Measurements from ENCODE around the gene SLAMF1.
"Not testable (repeated sequence)": the region's sequence is repeated elsewhere in the genome, so short reads cannot be mapped to it uniquely, and the experiment has no call there.

Gene SLAMF1

DNA sequence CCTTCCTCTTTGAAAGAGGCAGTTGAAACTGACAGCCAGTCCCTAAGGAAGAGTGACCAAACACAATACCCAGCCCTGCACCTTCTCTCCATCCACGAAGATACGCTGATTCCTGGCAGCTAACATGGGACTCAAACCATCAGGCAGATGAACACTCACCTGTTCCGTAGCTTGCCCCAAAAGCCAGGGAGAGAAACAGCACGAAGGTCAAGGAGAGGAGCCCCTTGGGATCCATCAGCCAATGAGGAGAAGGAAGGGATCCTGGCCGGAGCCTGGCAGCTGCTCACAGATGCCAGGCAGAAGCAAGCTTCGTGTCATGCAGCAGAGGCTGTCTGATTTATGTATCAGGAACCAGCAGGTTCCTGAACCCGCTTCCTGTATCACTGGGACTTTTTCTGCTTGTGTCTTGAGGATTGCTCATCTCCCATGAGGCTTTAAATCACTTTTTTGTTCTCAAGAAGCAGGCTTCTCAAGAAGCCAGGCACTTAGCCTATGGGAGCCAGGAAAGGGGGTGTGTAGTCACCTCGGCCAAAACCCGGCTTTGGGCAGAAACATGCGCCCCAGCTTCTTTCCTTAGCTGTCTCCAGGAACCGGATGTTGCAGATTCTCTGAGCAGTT is at the start of gene SLAMF1:
SLAMF1 (minus strand) TSS at position 334 of the 618 bp plus-strand sequence; CDS start at position 235, 99 bp downstream.
- no peak for DNase-seq (ENCODE audit: low read depth)

DNA sequence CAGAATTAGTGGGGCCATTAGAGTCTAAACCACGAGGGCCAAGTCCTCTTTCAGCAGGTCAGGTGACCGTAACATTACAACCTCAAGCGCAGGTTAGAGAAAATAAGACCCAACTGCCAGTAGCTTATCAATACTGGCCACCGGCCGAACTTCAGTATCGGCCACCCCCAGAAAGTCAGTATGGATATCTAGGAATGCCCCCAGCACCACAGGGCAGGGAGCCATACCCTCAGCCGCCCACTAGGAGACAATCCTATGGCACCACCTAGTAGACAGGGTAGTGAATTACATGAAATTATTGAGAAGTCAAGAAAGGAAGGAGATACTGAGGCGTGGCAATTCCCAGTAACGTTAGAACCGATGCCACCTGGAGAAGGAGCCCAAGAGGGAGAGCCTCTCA is 45.5 kb upstream of the SLAMF1 start:
- not testable (repeated sequence) for DNase-seq (ENCODE audit: low read depth)

DNA sequence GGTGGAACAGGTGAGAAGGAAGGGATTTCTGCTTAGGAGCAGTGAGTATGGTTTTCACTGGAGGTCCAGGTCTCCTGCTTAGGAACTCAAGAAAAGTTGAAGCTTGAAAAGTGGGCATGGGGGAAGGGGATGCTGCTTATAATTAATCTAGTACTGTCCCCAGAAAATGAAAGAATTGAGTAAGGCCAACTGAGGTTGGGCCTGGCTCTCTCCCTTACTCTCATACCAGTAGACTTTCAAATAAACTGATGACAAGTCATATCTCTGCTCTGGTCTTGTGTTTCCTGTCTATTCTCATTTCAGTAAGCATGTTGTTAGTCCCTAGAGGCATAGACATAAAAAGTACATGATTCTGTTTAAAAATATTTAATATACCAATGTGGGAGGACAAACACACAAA is 38.4 kb upstream of the SLAMF1 start:
- no peak for DNase-seq (ENCODE audit: low read depth)

DNA sequence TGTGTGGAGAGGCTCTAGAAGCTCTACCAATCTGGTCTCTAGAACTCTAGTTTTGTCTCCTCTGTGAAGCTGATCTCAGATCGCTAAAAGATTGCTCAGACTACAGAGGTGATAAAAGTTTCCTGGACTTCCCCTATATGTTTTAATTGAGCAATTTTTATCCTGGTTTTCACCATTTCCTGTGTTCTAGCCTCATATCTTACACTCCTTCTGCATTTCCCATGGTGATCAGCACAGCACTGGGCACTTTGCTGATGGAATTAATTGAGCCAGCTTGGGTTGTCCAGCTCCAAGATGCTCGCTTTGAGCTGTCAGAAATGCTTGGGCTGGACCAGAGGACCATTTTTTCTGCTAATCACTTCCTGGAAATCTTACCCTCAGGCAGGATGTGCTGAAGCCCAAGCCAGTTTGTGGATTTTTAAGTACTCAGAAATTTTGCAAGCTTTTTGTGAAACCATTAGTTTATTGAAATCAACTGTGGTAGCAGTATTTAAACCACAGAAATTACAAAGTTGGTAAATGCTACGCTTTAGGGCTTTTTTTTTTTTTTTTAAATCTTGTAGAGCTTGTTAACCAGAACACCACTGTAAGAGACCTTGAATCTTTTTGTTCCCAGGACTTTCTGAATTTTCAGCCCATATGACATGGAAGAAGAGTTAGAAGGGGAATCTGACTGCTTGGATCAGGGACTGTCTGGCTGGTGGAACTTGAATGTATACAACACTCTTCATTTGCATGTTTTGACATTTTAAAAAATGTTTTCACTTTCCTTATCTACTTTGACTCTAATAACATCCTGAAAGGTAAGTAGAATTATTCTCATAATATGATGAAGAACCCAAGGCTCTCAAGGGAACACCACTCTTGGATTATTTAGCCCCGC is 36.4 kb upstream of the SLAMF1 start:
- DNase-seq (ENCODE audit: low read depth), result no peak

GRCh38 chr1:160681891-160682140 is 35.0 kb upstream of the SLAMF1 start:
- DNase-seq (ENCODE audit: low read depth), result no peak

GRCh38 chr1:160681066-160681890 is 34.4 kb upstream of the SLAMF1 start:
- DNase-seq (ENCODE audit: low read depth), result peak; percentile 71

DNA sequence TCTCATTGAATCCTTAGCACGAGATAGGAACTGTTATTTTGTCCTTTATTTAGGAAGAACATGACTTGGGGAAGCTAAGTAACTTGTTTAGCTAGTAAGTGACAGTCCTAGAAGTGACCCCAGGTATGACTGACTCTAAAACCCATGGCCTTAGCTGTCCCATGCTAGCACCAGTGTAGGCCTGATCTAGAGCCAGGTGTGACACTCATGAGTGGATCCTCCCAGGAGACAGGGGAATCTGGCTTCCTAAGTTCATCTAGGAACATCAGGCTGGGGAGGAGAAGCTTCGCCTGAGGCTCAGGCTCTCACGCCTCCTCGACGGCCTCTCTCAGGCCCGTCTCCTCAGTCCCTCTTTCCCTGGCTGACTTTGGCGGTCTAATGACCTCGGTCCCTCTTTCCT is 33.6 kb upstream of the SLAMF1 start:
- no peak for DNase-seq (ENCODE audit: low read depth)

- no peak for DNase-seq (ENCODE audit: low read depth)
These were observed 33.0 kb upstream of the SLAMF1 start for GRCh38 chr1:160679893-160680292.

- DNase-seq (ENCODE audit: low read depth), result no peak
These were observed 30.2 kb upstream of the SLAMF1 start for GRCh38 chr1:160676869-160677597.

- peak; percentile 53 for DNase-seq (ENCODE audit: low read depth)
These were observed 29.0 kb upstream of the SLAMF1 start for GRCh38 chr1:160675641-160676410.

DNA sequence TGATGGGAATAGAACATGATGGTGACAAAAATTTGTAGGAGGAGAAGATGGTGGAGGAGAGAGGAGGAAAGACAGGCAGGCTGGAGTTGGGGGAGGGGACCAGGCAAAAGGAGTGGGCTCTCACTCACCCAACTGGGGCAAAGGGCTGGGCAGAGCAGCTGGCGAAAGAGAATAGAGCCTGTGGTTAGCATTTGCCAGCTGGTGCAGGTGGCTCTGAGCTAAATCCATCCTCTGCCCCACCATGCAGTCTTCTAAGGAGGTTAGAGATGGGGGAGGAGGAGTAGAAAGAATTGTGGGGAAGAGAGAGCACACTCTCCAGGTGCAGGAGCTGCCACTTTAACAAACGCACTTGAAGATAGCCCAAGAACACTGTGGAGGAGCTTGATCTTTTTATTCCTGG is 27.6 kb upstream of the SLAMF1 start:
- no peak for DNase-seq (ENCODE audit: low read depth)

DNA sequence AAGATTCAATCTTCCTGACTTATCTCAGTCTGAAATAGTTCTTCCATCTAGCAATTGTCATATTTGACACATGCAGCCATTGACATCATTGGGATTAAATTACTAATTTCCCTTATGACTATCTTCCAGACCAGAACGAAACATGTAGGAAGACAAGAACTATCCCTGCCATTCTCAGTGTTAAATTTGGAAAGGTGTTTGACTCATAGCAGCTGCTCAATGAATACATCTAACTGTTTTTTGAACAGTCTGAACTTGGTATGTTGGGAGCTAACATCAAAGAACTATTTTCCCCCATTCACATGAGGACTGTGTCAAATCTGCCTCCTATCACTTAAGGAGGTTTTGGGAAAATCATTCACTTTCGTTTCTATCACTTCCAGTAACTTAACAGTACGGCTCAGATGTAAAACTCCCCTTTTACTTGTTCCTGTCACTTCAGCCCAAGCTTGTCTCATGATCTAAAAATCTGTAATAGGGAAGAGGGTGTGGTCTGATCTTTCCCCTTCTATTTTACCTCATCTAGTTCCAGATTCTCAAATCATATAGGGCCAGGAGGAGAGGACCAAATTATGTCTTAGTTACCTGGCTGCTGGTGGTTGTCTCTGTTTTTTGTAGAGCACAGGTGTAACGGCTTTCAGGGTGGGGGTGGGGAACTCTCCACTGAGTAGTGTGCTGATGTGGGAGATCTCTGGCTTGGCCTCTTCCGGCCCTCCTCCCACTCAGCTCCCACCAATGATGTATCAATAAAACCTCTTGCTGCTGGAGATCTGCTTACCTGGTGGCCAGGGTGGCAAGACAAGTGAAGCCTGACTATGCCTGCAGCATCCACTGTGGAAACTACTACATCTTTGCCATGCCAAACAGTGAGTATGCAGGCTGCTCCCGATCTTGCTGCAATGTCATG is 26.2 kb upstream of the SLAMF1 start:
- no peak for DNase-seq (ENCODE audit: low read depth)

- no peak for DNase-seq (ENCODE audit: low read depth)
These were observed 25.0 kb upstream of the SLAMF1 start for GRCh38 chr1:160671603-160672517.

GRCh38 chr1:160670701-160671100 is 23.9 kb upstream of the SLAMF1 start:
- DNase-seq (ENCODE audit: low read depth), result no peak

GRCh38 chr1:160669802-160670201 is 23.0 kb upstream of the SLAMF1 start:
- no peak for DNase-seq (ENCODE audit: low read depth)

DNA sequence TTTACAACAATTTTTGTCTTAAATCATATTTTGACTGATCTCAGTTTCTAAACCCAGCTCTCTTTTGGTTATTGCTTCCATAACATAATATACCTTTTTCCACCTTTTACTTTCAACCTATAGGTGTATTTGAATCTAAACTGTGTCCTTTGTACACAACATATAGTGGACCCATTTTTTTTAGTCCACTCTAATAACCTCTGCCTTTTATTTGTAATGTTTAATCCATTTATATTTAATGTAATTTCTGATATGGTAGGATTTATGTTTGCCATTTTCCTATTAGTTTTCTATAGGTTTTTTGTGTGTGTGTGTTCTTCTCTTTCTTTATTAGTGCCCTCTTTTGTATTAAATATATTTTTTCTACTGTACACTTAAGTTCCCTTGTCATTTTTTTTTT is 22.4 kb upstream of the SLAMF1 start:
- DNase-seq (ENCODE audit: low read depth), result no peak

- DNase-seq (ENCODE audit: low read depth), result no peak
These were observed 21.1 kb upstream of the SLAMF1 start for GRCh38 chr1:160667896-160668295.

GRCh38 chr1:160666079-160666442 is 19.2 kb upstream of the SLAMF1 start:
- no peak for DNase-seq (ENCODE audit: low read depth)

- no peak for DNase-seq (ENCODE audit: low read depth)
These were observed 18.7 kb upstream of the SLAMF1 start for GRCh38 chr1:160665330-160666078.
